T-cell (primary cell): Measurements from ENCODE around the gene C5AR1. TPM values are rescaled to one million over a fixed set of nuclear protein-coding genes. Genes with fewer than 3 reads are reported as not detected.
"Not testable (repeated sequence)": the region's sequence is repeated elsewhere in the genome, so short reads cannot be mapped to it uniquely, and the experiment has no call there.

ENCODE experiments used
- ATAC-seq, 4 experiments: fragments of 200-7000 bp in 3 of 4; fragments of 150-1000 bp in 1 of 4; cut with Tn5 transposase; replicated peaks in 1 of 4; 1 replicate in 3 of 4; 2 replicates in 1 of 4; pipeline ENCODE4 v1.10.0; 2021; ENCODE audit warnings: moderate library complexity in 3 of 4, mild to moderate bottlenecking in 2 of 4, moderate number of reproducible peaks in 1 of 4
- CTCF ChIA-PET, 2 donors: fragments of 300-600 bp; sonication (Branson Sonifier 250); formaldehyde crosslinking; loops; one replicate each; lab custom pipeline; 2022; ENCODE audit warnings: antibody characterized with exemption in 2 of 2; lab: Charles Lee
- POLR2A ChIA-PET, 2 donors: fragments of 300-600 bp; sonication (Branson Sonifier 250); formaldehyde crosslinking; loops; one replicate each; lab custom pipeline; 2022; ENCODE audit warnings: antibody characterized with exemption in 2 of 2; lab: Charles Lee
- DNase-seq, 35 experiments: peaks; one replicate each; pipeline versions ENCODE4 v3.0.0 to v3.0.0-alpha.2; 2013 to 2023
- H3K27ac ChIP-seq: one replicate; pipeline ENCODE4 v1.5.1; 2013; ENCODE audit warnings: low read length
- H3K27me3 ChIP-seq, 2 experiments: replicated peaks in 1 of 2; 1 replicate in 1 of 2; 2 replicates in 1 of 2; pipeline versions ENCODE4 v1.6.1 to v1.7.0; 2013; ENCODE audit warnings: low read length in 1 of 2, mixed read lengths in 1 of 2; ENCODE audit not compliant: control insufficient read depth in 2 of 2, insufficient read depth in 2 of 2; ENCODE audit errors: extremely low read depth in 1 of 2
- H3K36me3 ChIP-seq, 2 donors: 1 replicate in 1 of 2; 2 replicates in 1 of 2; pipeline versions ENCODE4 v1.6.1 to v1.7.0; 2013; ENCODE audit warnings: low read length in 1 of 2; ENCODE audit not compliant: control insufficient read depth in 2 of 2, insufficient read depth in 1 of 2; ENCODE audit errors: extremely low read depth in 1 of 2
- H3K4me1 ChIP-seq, 2 experiments: 1 replicate in 1 of 2; 2 replicates in 1 of 2; pipeline versions ENCODE4 v1.6.1 to v1.7.0; 2013; ENCODE audit warnings: low read length in 2 of 2, mixed read lengths in 1 of 2; ENCODE audit not compliant: insufficient read depth in 2 of 2, control insufficient read depth in 1 of 2; ENCODE audit errors: extremely low read depth in 1 of 2
- H3K4me3 ChIP-seq, 2 donors: 1 replicate in 1 of 2; 2 replicates in 1 of 2; pipeline versions ENCODE4 v1.5.1 to v1.7.0; 2013; ENCODE audit warnings: mild to moderate bottlenecking in 2 of 2, low read length in 1 of 2, moderate library complexity in 1 of 2; ENCODE audit not compliant: control insufficient read depth in 1 of 2; ENCODE audit errors: extremely low read depth in 1 of 2
- H3K9me3 ChIP-seq: 2 replicates; pipeline ENCODE4 v1.7.0; 2013
- H3K27ac Mint-ChIP-seq, 2 donors: one replicate each; pipeline ENCODE4 v1.8.0; 2020 to 2021; ENCODE audit warnings: mild to moderate bottlenecking in 2 of 2, mixed read lengths in 2 of 2
- H3K27me3 Mint-ChIP-seq, 2 donors: one replicate each; pipeline ENCODE4 v1.8.0; 2021 to 2022; ENCODE audit warnings: mixed read lengths in 2 of 2
- H3K36me3 Mint-ChIP-seq: one replicate; pipeline ENCODE4 v1.8.0; 2021; ENCODE audit warnings: mixed read lengths
- H3K4me1 Mint-ChIP-seq, 3 donors: one replicate each; pipeline ENCODE4 v1.8.0; 2020 to 2022; ENCODE audit warnings: mixed read lengths in 3 of 3, mild to moderate bottlenecking in 1 of 3
- H3K4me3 Mint-ChIP-seq, 3 donors: one replicate each; pipeline ENCODE4 v1.8.0; 2020 to 2022; ENCODE audit warnings: mild to moderate bottlenecking in 3 of 3, mixed read lengths in 3 of 3, moderate library complexity in 3 of 3
- H3K9me3 Mint-ChIP-seq, 3 donors: one replicate each; pipeline ENCODE4 v1.8.0; 2020 to 2022; ENCODE audit warnings: mixed read lengths in 3 of 3
- WGBS: methylation state at CpG from one replicate; pipeline ENCODE4 v1.1.5; 2013; ENCODE audit warnings: missing lambda C conversion rate; ENCODE audit not compliant: insufficient coverage; 5-methylcytosine and 5-hydroxymethylcytosine counted together
- total RNA-seq, 35 experiments: library from RNA in 6 of 35; stranded (reverse) in 6 of 35; fragments of 120-200 nt in 1 of 35; gene quantifications; one replicate each; pipeline versions ENCODE4 v1.2.1 to v1.2.4 and lab custom pipeline; 2013 to 2026

C5AR1 gene
- total RNA-seq, 5 donors from 2014 or later (not counting 1 experiment from before 2014, with no cell fraction given), result 1.8 to 2.4 (median 2.2) TPM

GRCh38 chr19:47343194-47343802 is 33.6 kb downstream of the C5AR1 start:
- 78% methylated on average over 4 of the region's 11 CpGs for WGBS
- Mint-ChIP-seq H3K4me1 (no peaks in the 10 kb centered on the region), H3K27me3 (no peaks in the 10 kb centered on the region), H3K27ac (no peak overlapping the region), H3K36me3 (no peaks in the 10 kb centered on the region), H3K4me3 (no peak overlapping the region), H3K9me3 (no peaks in the 10 kb centered on the region)
- ChIA-PET POLR2A (no interaction called here), CTCF (no interaction called here)
- Histone ChIP-seq H3K27me3 (peaks cover 0 to 6% of the 10 kb centered on the region in 2 experiments), H3K4me1 (peaks cover 0 to under 1% of the 10 kb centered on the region in 2 experiments), H3K27ac (no peak overlapping the region), H3K36me3 (no peaks in the 10 kb centered on the region), H3K4me3 (no peak overlapping the region), H3K9me3 (no peaks in the 10 kb centered on the region)
- ATAC-seq, result no peak
- DNase-seq, result no peak

DNA sequence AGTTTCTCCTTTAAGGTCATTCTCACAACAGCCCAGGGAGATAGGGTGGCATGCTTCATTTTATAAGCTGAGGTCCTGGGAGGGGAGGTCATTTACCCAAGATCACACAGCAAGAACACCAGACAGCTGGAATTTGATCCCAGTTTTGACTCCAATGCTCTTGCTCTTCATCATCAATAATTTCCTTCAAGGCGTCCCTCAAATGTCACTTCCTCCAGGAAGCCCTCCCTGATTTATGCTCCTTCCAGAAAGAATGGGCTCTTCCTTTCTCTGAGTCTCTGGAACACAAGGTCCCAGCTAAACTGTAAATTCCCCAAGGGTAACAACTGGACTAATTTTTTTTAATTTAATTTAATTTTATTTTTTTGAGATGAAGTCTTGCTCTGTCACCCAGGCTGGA is 34.8 kb downstream of the C5AR1 start:
- CTCF ChIA-PET, result interaction anchor here in 1 of 2 donors (0.6 kb wide), 1 partner anchor 362 kb away, joined by 4 read pairs; no protein-coding TSS in a partner anchor
- POLR2A ChIA-PET, result interaction anchor here in 1 of 2 donors (0.6 kb wide), 1 partner anchor 316 kb away, joined by 3 read pairs; no protein-coding TSS in a partner anchor
- H3K4me1 Mint-ChIP-seq, result peaks cover 7 to 9% (median 8%) of the 10 kb centered on the region in 3 donors

GRCh38 chr19:47346024-47346423 is 36.4 kb downstream of the C5AR1 start:
- H3K36me3 Mint-ChIP-seq, H3K9me3 Mint-ChIP-seq, H3K27ac ChIP-seq, POLR2A ChIA-PET, DNase-seq, H3K36me3 ChIP-seq, H3K4me3 ChIP-seq, H3K27me3 Mint-ChIP-seq, ATAC-seq, H3K27ac Mint-ChIP-seq, H3K27me3 ChIP-seq, H3K4me3 Mint-ChIP-seq, H3K9me3 ChIP-seq, CTCF ChIA-PET: not testable (repeated sequence)
- peaks cover 21 to 23% (median 22%) of the 10 kb centered on the region in 3 donors for H3K4me1 Mint-ChIP-seq
- peaks cover 5 to 20% of the 10 kb centered on the region in 2 experiments for H3K4me1 ChIP-seq
- 90% methylated on average over 5 of the region's 6 CpGs for WGBS

More for the DNA sequence above, 34.8 kb downstream of the C5AR1 start:
- no peaks in the 10 kb centered on the region for H3K27me3 Mint-ChIP-seq
- Histone ChIP-seq H3K4me3 (no peak overlapping the region), H3K36me3 (no peaks in the 10 kb centered on the region), H3K9me3 (no peaks in the 10 kb centered on the region), H3K27me3 (peaks cover 0 to 6% of the 10 kb centered on the region in 2 experiments), H3K4me1 (peaks cover 0 to 7% of the 10 kb centered on the region in 2 experiments), H3K27ac (no peak overlapping the region)
- H3K36me3 Mint-ChIP-seq, result no peaks in the 10 kb centered on the region
- WGBS, result 100% methylated on average over 1 of the region's 1 CpG
- DNase-seq, result no peak
- H3K9me3 Mint-ChIP-seq, result no peaks in the 10 kb centered on the region
- no peak overlapping the region for H3K27ac Mint-ChIP-seq
- no peak overlapping the region for H3K4me3 Mint-ChIP-seq
- no peak for ATAC-seq

GRCh38 chr19:47348819-47349795 is 39.4 kb downstream of the C5AR1 start, which contains the start of gene DHX34:
TSS of gene DHX34 (plus strand) at chr19:47349315. CDS start at chr19:47353031, 3,716 bp downstream.
- Histone ChIP-seq H3K36me3 (peaks cover 7 to 23% of the 10 kb centered on the region in 2 donors), H3K9me3 (no peaks in the 10 kb centered on the region), H3K4me1 (peaks cover 5 to 22% of the 10 kb centered on the region in 2 experiments), H3K4me3 (peak within 1 kb of the TSS; percentile 74 to 84), H3K27ac (peak within 1 kb of the TSS; percentile 40), H3K27me3 (peaks cover 0 to under 1% of the 10 kb centered on the region in 2 experiments)
- DNase-seq (peak; percentile 96 to 100 (median 99)), ATAC-seq (peak; percentile 95 to 100 (median 97))
- CTCF ChIA-PET, result interaction anchor here (0.6 to 2.1 kb wide), 30 partner anchors 9 to 1463 kb away, joined by 3 to 13 read pairs (median 4); partner anchors contain the start of genes CCDC9 (in 1 of the 2), KPTN (in 1 of the 2), NAPA (in 1 of the 2) and SYNGR4 (in 1 of the 2)
- peak within 1 kb of the TSS; percentile 89 to 95 for H3K27ac Mint-ChIP-seq
- H3K36me3 Mint-ChIP-seq, result peaks cover 9% of the 10 kb centered on the region
- 2% methylated on average over 57 of the region's 63 CpGs for WGBS
- POLR2A ChIA-PET, result interaction anchor here (0.6 to 1.1 kb wide), 8 partner anchors 33 to 1871 kb away, joined by 3 to 12 read pairs (median 4); partner anchors contain the start of gene NOP53 (in 1 of the 2)
- H3K4me1 Mint-ChIP-seq, result peaks cover 34 to 39% (median 38%) of the 10 kb centered on the region in 3 donors
- peak within 1 kb of the TSS; percentile 96 to 99 (median 99) for H3K4me3 Mint-ChIP-seq
- H3K27me3 Mint-ChIP-seq, result no peaks in the 10 kb centered on the region
- H3K9me3 Mint-ChIP-seq, result no peaks in the 10 kb centered on the region

- peaks cover 15% of the 10 kb centered on the region for H3K36me3 Mint-ChIP-seq
- POLR2A ChIA-PET, result no interaction called here
Observed at GRCh38 chr19:47350630-47351029, 41.0 kb downstream of the C5AR1 start.

More at GRCh38 chr19:47350630-47351029, 41.0 kb downstream of the C5AR1 start:
- H3K4me3 Mint-ChIP-seq, result peak overlapping the region; percentile 62 to 99 (median 73)
- peaks cover 34 to 45% (median 43%) of the 10 kb centered on the region in 3 donors for H3K4me1 Mint-ChIP-seq
- H3K27me3 Mint-ChIP-seq, result no peaks in the 10 kb centered on the region
- H3K4me3 ChIP-seq, result no peak overlapping the region
- no peaks in the 10 kb centered on the region for H3K27me3 ChIP-seq
- H3K9me3 ChIP-seq, result no peaks in the 10 kb centered on the region
- H3K27ac ChIP-seq, result no peak overlapping the region
- 75% methylated on average over 5 of the region's 6 CpGs for WGBS
- DNase-seq, result no peak
- H3K27ac Mint-ChIP-seq, result peak overlapping the region; percentile 4 to 5
- CTCF ChIA-PET, result interaction anchor here in 1 of 2 donors (0.6 kb wide), 1 partner anchor 95 kb away, joined by 3 read pairs; no protein-coding TSS in a partner anchor
- H3K9me3 Mint-ChIP-seq, result no peaks in the 10 kb centered on the region
- ATAC-seq, result no peak
- peaks cover 7 to 37% of the 10 kb centered on the region in 2 donors for H3K36me3 ChIP-seq
- H3K4me1 ChIP-seq, result peaks cover 5 to 22% of the 10 kb centered on the region in 2 experiments
